ENCODE data around the gene SNX11.

SNX11 gene

DNA sequence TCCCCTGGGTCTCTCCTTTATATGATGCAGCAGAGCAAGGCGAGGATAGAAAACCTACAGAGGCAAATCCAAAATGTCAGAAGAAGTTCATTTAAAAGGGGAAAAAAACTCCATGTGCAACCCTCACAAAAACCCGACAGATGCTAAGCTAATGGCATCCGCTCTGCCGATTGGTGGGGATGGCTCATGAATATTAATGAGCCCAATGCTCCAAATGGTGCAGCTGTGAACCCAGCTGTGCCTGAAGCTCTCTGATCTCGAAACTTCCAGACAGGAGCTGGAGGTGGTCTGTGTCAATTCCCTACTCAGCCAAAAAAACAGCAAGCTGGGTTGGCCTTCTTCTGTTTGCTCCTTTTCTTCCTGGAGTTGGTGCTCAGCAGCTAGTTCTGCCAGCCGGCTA lies 15.5 kb downstream of the SNX11 start:
- FAIRE-seq (no peak), DNase-seq (ENCODE audit: insufficient read length) (no peak)
- no peak for TF ChIP-seq POLR2A (IDR thresholded peaks at IDR 0.05; ENCODE audit: low read depth, low read length)
- TF ChIP-seq POLR2AphosphoS5 (IDR thresholded peaks at IDR 0.05; ENCODE audit: low read depth, low read length): no peak; the same call in none of the 2 replicates
- no peak for TF ChIP-seq TAF1 (IDR thresholded peaks at IDR 0.05; ENCODE audit: borderline replicate concordance, low read depth, low read length)

DNA sequence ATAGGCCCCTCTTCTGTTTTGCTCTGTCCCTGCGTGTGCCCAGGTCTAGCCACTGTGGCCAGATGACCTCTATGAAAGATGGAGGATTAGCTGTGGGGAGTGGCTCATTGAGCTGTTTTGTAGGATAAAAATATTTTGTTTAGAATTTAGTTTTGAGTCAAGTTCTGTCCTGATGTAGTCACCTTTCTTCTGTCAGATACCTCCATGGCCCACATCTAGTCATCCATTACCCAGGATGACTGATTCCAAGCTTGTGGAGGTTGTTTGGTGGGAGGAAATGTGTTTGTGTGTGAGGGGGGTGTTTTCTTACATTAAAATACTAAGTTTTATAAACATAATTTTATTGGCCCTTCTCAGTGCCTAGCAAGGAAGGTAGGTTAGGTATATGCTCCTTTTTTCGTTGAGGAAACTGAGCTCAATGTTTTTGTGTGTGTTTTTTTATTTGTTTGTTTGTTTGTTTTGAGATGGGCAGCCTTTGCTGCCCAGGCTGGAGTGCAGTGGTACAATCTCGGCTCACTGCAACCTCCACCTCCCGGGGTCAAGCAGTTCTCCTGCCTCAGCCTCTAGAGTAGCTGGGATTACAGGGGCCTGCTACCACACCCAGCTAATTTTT lies 16.3 kb downstream of the SNX11 start:
- TF ChIP-seq POLR2A (IDR thresholded peaks at IDR 0.05; ENCODE audit: low read depth, low read length) (no peak; the same call in 1 of the 2 replicates), POLR2AphosphoS5 (IDR thresholded peaks at IDR 0.05; ENCODE audit: low read depth, low read length) (no peak; the same call in none of the 2 replicates), TAF1 (IDR thresholded peaks at IDR 0.05; ENCODE audit: borderline replicate concordance, low read depth, low read length) (no peak)
- DNase-seq (ENCODE audit: insufficient read length) (no peak), FAIRE-seq (no peak)

DNA sequence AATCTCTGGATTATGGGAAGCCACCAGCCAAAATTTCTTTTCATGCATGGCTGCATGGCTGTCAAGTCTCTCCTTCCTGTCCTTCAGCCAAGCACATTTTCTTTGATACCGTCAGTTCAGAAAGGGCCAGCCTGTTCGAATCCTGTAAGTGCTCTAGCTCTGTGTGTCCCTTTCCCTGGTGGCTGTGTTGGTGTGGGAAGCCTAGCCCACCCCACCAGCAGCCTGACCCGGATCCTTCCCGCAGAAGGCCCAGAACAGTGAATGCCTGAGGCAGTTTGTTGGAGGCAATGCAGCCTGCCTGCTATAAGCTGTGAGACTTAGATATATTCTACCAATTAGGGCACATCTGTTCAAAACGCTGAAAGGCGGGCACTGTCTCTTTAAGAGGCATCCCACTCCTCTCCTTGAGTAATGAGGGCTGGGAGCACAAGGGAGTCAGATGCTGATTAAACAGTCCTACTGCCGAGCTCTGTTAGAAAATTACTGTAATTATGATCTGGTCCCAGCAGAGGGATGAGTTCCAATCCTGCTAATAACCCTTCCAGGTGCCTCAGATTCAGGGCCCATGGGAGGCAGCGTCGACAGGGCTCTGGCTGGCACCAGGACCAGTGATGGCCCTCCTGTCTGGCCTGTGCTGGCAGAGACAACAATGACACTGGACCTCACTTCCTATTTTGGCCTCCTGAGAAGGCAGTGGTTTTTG lies 18.4 kb downstream of the SNX11 start:
- peak; percentile 25; the same call in 1 of the 2 replicates for TF ChIP-seq POLR2A (IDR thresholded peaks at IDR 0.05; ENCODE audit: low read depth, low read length)
- TF ChIP-seq TAF1 (IDR thresholded peaks at IDR 0.05; ENCODE audit: borderline replicate concordance, low read depth, low read length): no peak
- no peak for FAIRE-seq
- DNase-seq (ENCODE audit: insufficient read length): no peak

DNA sequence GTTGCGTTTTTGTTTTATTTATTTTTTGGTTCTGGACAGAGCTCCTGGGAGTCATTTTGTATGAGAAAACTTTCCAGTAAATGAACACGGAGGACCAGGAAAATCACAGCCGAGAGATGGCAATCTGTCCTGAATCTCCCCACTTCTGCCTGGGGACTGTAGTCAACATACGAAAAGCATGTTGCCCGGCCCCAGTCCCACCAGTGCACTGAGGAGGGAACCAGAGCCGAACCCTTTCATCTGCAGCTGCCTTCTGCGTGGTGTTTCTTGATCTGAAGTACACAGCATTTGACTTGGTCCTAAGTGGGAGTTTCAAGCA lies 18.9 kb downstream of the SNX11 start:
- no peak for DNase-seq (ENCODE audit: insufficient read length)
- FAIRE-seq: no peak
- TF ChIP-seq POLR2A (IDR thresholded peaks at IDR 0.05; ENCODE audit: low read depth, low read length) (no peak), POLR2AphosphoS5 (IDR thresholded peaks at IDR 0.05; ENCODE audit: low read depth, low read length) (no peak; the same call in 1 of the 2 replicates)

GRCh38 chr17:48127371-48128051 lies 19.9 kb downstream of the SNX11 start:
- no peak for FAIRE-seq
- no peak for DNase-seq (ENCODE audit: insufficient read length)
- TF ChIP-seq TAF1 (IDR thresholded peaks at IDR 0.05; ENCODE audit: borderline replicate concordance, low read depth, low read length) (no peak), POLR2AphosphoS5 (IDR thresholded peaks at IDR 0.05; ENCODE audit: low read depth, low read length) (no peak; the same call in none of the 2 replicates), POLR2A (IDR thresholded peaks at IDR 0.05; ENCODE audit: low read depth, low read length) (no peak; the same call in 1 of the 2 replicates)

DNA sequence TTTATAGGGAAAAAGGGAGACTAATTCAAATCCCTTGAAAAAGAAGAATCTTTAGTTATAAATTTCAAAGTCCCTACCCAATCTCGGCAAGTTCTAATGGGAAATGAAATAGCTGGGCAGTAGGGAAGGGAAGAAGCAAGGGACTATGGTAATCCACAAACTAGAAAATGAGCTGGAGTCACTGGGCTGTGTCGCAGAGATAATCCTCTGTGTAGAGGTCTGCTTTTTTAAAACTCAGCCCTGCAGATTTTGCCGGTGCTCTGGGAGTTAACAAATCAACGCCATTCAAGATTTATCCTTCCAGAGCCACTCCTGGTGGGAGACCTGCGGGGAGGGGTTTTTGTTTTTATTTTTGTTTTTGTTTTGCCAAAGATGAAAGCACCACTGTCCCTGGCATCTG lies 20.8 kb downstream of the SNX11 start:
- TF ChIP-seq TAF1 (IDR thresholded peaks at IDR 0.05; ENCODE audit: borderline replicate concordance, low read depth, low read length): no peak
- no peak for TF ChIP-seq POLR2AphosphoS5 (IDR thresholded peaks at IDR 0.05; ENCODE audit: low read depth, low read length)
- no peak for TF ChIP-seq POLR2A (IDR thresholded peaks at IDR 0.05; ENCODE audit: low read depth, low read length)

DNA sequence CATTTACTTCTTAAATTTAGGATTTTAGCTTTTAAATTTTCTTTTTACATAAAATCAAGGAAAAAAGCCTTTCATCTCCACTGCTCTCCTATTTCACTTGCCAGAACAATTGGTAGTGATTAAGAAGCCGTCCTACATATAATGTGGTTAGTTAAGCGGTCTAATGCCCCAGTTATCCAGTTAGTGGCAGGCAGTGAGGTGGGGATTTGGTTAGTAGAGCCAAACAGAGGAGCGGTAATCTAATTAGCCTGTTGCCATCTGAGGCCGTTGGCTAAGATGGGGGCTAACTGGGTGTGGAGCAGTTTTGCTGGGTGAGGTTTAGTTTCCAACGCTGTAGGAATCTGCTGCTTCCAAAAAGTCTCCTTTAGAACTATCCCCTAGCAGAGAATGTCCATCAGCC lies 22.4 kb downstream of the SNX11 start:
- no peak for DNase-seq (ENCODE audit: insufficient read length)
- TF ChIP-seq TAF1 (IDR thresholded peaks at IDR 0.05; ENCODE audit: borderline replicate concordance, low read depth, low read length): no peak
- no peak for FAIRE-seq

More for the DNA sequence above, 20.8 kb downstream of the SNX11 start:
- FAIRE-seq (no peak), DNase-seq (ENCODE audit: insufficient read length) (no peak)

GRCh38 chr17:48131216-48131824 lies 23.8 kb downstream of the SNX11 start:
- TF ChIP-seq POLR2A (IDR thresholded peaks at IDR 0.05; ENCODE audit: low read depth, low read length): no peak
- no peak for TF ChIP-seq POLR2AphosphoS5 (IDR thresholded peaks at IDR 0.05; ENCODE audit: low read depth, low read length)
- no peak for TF ChIP-seq TAF1 (IDR thresholded peaks at IDR 0.05; ENCODE audit: borderline replicate concordance, low read depth, low read length)
- DNase-seq (ENCODE audit: insufficient read length): peak; percentile 35

DNA sequence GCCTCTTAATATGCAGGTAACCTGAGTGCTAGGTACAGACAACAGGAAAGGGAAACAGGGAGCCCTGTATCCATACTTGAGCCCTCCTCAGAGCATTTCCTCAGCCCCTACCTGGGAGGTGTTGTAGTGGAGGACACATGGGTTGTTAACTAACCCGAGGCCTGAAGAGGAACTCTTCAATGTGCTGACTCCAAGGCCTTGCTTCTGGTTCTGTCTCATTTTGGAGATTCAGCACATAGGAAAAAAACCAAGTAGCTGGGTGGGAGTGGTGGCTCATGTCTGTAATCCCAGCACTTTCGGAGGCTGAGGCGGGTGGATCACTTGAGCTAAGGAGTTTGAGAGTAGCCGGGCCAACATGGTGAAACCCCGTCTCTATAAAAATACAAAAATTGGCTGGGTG lies 24.8 kb downstream of the SNX11 start:
- DNase-seq (ENCODE audit: insufficient read length) (no peak), FAIRE-seq (no peak)
- no peak for TF ChIP-seq POLR2AphosphoS5 (IDR thresholded peaks at IDR 0.05; ENCODE audit: low read depth, low read length)
- no peak for TF ChIP-seq TAF1 (IDR thresholded peaks at IDR 0.05; ENCODE audit: borderline replicate concordance, low read depth, low read length)
- TF ChIP-seq POLR2A (IDR thresholded peaks at IDR 0.05; ENCODE audit: low read depth, low read length): no peak

More at GRCh38 chr17:48131216-48131824, 23.8 kb downstream of the SNX11 start:
- FAIRE-seq: peak; percentile 86

- TF ChIP-seq POLR2AphosphoS5 (IDR thresholded peaks at IDR 0.05; ENCODE audit: low read depth, low read length) (no peak), TAF1 (IDR thresholded peaks at IDR 0.05; ENCODE audit: borderline replicate concordance, low read depth, low read length) (no peak), POLR2A (IDR thresholded peaks at IDR 0.05; ENCODE audit: low read depth, low read length) (no peak)
- FAIRE-seq (no peak), DNase-seq (ENCODE audit: insufficient read length) (no peak)
Observed at GRCh38 chr17:48134912-48135480, 27.4 kb downstream of the SNX11 start.

- FAIRE-seq (no peak), DNase-seq (ENCODE audit: insufficient read length) (no peak)
- TF ChIP-seq TAF1 (IDR thresholded peaks at IDR 0.05; ENCODE audit: borderline replicate concordance, low read depth, low read length) (no peak), POLR2AphosphoS5 (IDR thresholded peaks at IDR 0.05; ENCODE audit: low read depth, low read length) (no peak), POLR2A (IDR thresholded peaks at IDR 0.05; ENCODE audit: low read depth, low read length) (no peak)
Observed at GRCh38 chr17:48137656-48138055, 30.1 kb downstream of the SNX11 start.
